ENCODE measurements around the gene METTL9. TPM values are rescaled to one million over a fixed set of nuclear protein-coding genes. Genes with fewer than 3 reads are reported as not detected.

Gene METTL9
- polyA plus RNA-seq, 3 donors = 181 to 400 (median 373) TPM

GRCh38 chr16:21702276-21702675 is 102.9 kb downstream of the METTL9 start:
- Mint-ChIP-seq H3K27me3 (ENCODE audit: low read depth in 3 of 3) (peaks cover 1 to 4% (median 4%) of the 10 kb centered on the region in 3 donors), H3K9me3 (peaks cover 0 to 5% (median 0%) of the 10 kb centered on the region in 7 donors), H3K4me3 (no peak overlapping the region), H3K4me1 (peaks cover 17% of the 10 kb centered on the region), H3K27ac (no peak overlapping the region), H3K36me3 (no peaks in the 10 kb centered on the region)
- no peaks in the 10 kb centered on the region for H3K27me3 ChIP-seq (ENCODE audit: control insufficient read depth in 2 of 2, insufficient read depth in 2 of 2, low read length in 2 of 2)
- peaks cover 12 to 15% of the 10 kb centered on the region in 2 donors for H3K4me1 ChIP-seq (ENCODE audit: control insufficient read depth in 1 of 2, insufficient read depth in 2 of 2, low read length in 2 of 2)
- intact Hi-C loops (cut with micrococcal nuclease) = no loop called here
- no peak overlapping the region for H3K9ac ChIP-seq (ENCODE audit: insufficient read depth, low read length, poor library complexity, severe bottlenecking)
- no CpG with 5 or more reads among the region's 3 CpGs for WGBS (ENCODE audit: insufficient coverage)
- no peaks in the 10 kb centered on the region for H3K9me3 ChIP-seq (replicated peaks in 1 of 2; ENCODE audit: control insufficient read depth in 1 of 2, insufficient read depth in 1 of 2, low read length in 2 of 2)
- DNase-seq = peak in 2 of 3 donors; percentile 6 to 12
- H3K36me3 ChIP-seq (replicated peaks in 1 of 2; ENCODE audit: control insufficient read depth in 1 of 2, insufficient read depth in 2 of 2, low read length in 2 of 2) = no peaks in the 10 kb centered on the region
- H4K20me1 ChIP-seq (ENCODE audit: insufficient read depth, low read length) = no peaks in the 10 kb centered on the region
- H3K79me2 ChIP-seq (ENCODE audit: insufficient read depth, low read length) = no peaks in the 10 kb centered on the region
- no peak overlapping the region for H3K27ac ChIP-seq (ENCODE audit: low read depth in 1 of 2, low read length in 2 of 2)
- TF ChIP-seq CTCF (IDR thresholded peaks at IDR 0.05) = no peak
- no peak overlapping the region for H3K4me3 ChIP-seq (replicated peaks in 1 of 3; ENCODE audit: low read depth in 2 of 3, low read length in 3 of 3)
- no peak overlapping the region for H2AFZ ChIP-seq (ENCODE audit: insufficient read depth, low read depth, low read length, poor library complexity, severe bottlenecking)
- H3K4me2 ChIP-seq (replicated peaks; ENCODE audit: extremely low read depth, low read length, poor library complexity, severe bottlenecking) = no peak overlapping the region

DNA sequence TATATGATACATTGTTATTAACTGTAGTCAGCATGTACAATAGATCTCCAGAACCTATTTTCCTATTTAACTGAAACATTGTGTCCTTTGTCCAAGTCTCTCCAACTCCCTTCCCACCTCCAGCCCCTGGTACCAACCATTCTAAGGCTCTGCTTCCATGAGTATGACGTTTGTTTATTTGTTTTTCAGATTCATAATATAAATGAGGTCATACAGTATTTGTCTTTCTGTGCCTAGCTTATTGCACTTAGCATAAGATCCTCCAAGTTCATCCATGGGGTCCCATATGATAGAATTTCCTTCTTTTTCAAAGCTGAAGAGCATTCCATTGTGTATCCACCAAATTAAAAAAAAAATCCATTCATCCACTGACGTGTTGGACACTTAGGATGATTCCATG is 103.8 kb downstream of the METTL9 start:
- Histone ChIP-seq H3K4me2 (replicated peaks; ENCODE audit: extremely low read depth, low read length, poor library complexity, severe bottlenecking) (no peak overlapping the region), H3K36me3 (replicated peaks in 1 of 2; ENCODE audit: control insufficient read depth in 1 of 2, insufficient read depth in 2 of 2, low read length in 2 of 2) (no peaks in the 10 kb centered on the region), H2AFZ (ENCODE audit: insufficient read depth, low read depth, low read length, poor library complexity, severe bottlenecking) (no peak overlapping the region), H3K9me3 (replicated peaks in 1 of 2; ENCODE audit: control insufficient read depth in 1 of 2, insufficient read depth in 1 of 2, low read length in 2 of 2) (no peaks in the 10 kb centered on the region), H3K9ac (ENCODE audit: insufficient read depth, low read length, poor library complexity, severe bottlenecking) (no peak overlapping the region), H3K4me3 (replicated peaks in 1 of 3; ENCODE audit: low read depth in 2 of 3, low read length in 3 of 3) (no peak overlapping the region), H3K27ac (ENCODE audit: low read depth in 1 of 2, low read length in 2 of 2) (no peak overlapping the region), H4K20me1 (ENCODE audit: insufficient read depth, low read length) (no peaks in the 10 kb centered on the region), H3K27me3 (ENCODE audit: control insufficient read depth in 2 of 2, insufficient read depth in 2 of 2, low read length in 2 of 2) (no peaks in the 10 kb centered on the region), H3K4me1 (ENCODE audit: control insufficient read depth in 1 of 2, insufficient read depth in 2 of 2, low read length in 2 of 2) (peaks cover 14 to 17% of the 10 kb centered on the region in 2 donors), H3K79me2 (ENCODE audit: insufficient read depth, low read length) (no peaks in the 10 kb centered on the region)
- Mint-ChIP-seq H3K9me3 (peaks cover 0 to 5% (median 0%) of the 10 kb centered on the region in 7 donors), H3K4me3 (no peak overlapping the region), H3K36me3 (no peaks in the 10 kb centered on the region), H3K4me1 (peaks cover 14% of the 10 kb centered on the region), H3K27ac (peak overlapping the region in 1 of 7 donors; percentile 70), H3K27me3 (ENCODE audit: low read depth in 3 of 3) (peaks cover 1 to 4% (median 4%) of the 10 kb centered on the region in 3 donors)
- no peak for TF ChIP-seq CTCF (IDR thresholded peaks at IDR 0.05)
- DNase-seq = no peak
- intact Hi-C loops (cut with micrococcal nuclease) = no loop called here
- WGBS (ENCODE audit: insufficient coverage) = no CpG with 5 or more reads among the region's 2 CpGs

All from CD14-positive monocyte (primary cell).